GM23338 (cell line): ENCODE data around the gene PDE4B. TPM values are rescaled to one million over a fixed set of nuclear protein-coding genes. Genes with fewer than 3 reads are reported as not detected.
A peak's percentile ranks its signal among the peaks of the same experiment; 100 is the strongest.

Source experiments
- ATAC-seq: fragments of 200-7000 bp; cut with Tn5 transposase; 3 replicates; pipeline ENCODE4 v1.9.1; 2020
- DNase-seq: peaks from one replicate; pipeline ENCODE4 v3.0.0-alpha.2; 2015; ENCODE audit warnings: low spot score
- H2AFZ ChIP-seq: fragments of 200-600 bp; sonication (generic); 2 replicates; pipeline ENCODE4 v1.8.0; 2016; ENCODE audit warnings: antibody characterized with exemption, mild to moderate bottlenecking, moderate library complexity
- H3F3A ChIP-seq: fragments of 200-600 bp; sonication (generic); replicated peaks from 2 replicates; pipeline ENCODE4 v1.8.0; 2017; ENCODE audit warnings: antibody characterized with exemption, mixed run types, low read depth
- H3K27ac ChIP-seq: fragments of 200-600 bp; sonication (generic); 2 replicates; pipeline ENCODE4 v1.6.1; 2016; ENCODE audit warnings: low read depth
- H3K27me3 ChIP-seq: fragments of 200-600 bp; sonication (generic); 2 replicates; pipeline ENCODE4 v1.8.0; 2016; ENCODE audit warnings: mild to moderate bottlenecking, mixed run types, moderate library complexity; ENCODE audit not compliant: insufficient read depth
- H3K36me3 ChIP-seq: fragments of 200-600 bp; sonication (generic); 2 replicates; pipeline ENCODE4 v1.8.0; 2016; ENCODE audit warnings: mild to moderate bottlenecking; ENCODE audit not compliant: insufficient read depth
- H3K4me1 ChIP-seq: fragments of 200-600 bp; sonication (generic); 2 replicates; pipeline ENCODE4 v1.8.0; 2016; ENCODE audit warnings: mild to moderate bottlenecking, moderate library complexity; ENCODE audit not compliant: insufficient read depth
- H3K4me2 ChIP-seq: fragments of 200-600 bp; sonication (generic); 2 replicates; pipeline ENCODE4 v1.7.1; 2017; ENCODE audit warnings: mixed run types
- H3K4me3 ChIP-seq: fragments of 200-600 bp; sonication (generic); 2 replicates; pipeline ENCODE4 v1.6.1; 2016; ENCODE audit warnings: mixed run types
- H3K79me2 ChIP-seq: fragments of 200-600 bp; sonication (generic); replicated peaks from 2 replicates; pipeline ENCODE4 v1.8.0; 2017; ENCODE audit warnings: mild to moderate bottlenecking; ENCODE audit not compliant: insufficient read depth
- H3K9me2 ChIP-seq: fragments of 200-600 bp; sonication (generic); 2 replicates; pipeline ENCODE4 v1.8.0; 2017; ENCODE audit not compliant: insufficient read depth
- H4K20me1 ChIP-seq: fragments of 200-600 bp; sonication (generic); replicated peaks from 2 replicates; pipeline ENCODE4 v1.8.0; 2017; ENCODE audit warnings: mild to moderate bottlenecking; ENCODE audit not compliant: insufficient read depth
- H3K27ac Mint-ChIP-seq: 2 replicates; pipeline ENCODE4 v1.8.0; 2020; ENCODE audit warnings: inconsistent platforms, mild to moderate bottlenecking, moderate library complexity, mixed read lengths
- H3K27me3 Mint-ChIP-seq: 3 replicates; pipeline ENCODE4 v1.8.0; 2022; ENCODE audit warnings: low read depth, mild to moderate bottlenecking, moderate library complexity, mixed read lengths, inconsistent platforms; ENCODE audit not compliant: insufficient read depth, poor library complexity
- H3K36me3 Mint-ChIP-seq: 3 replicates; pipeline ENCODE4 v1.8.0; 2021; ENCODE audit warnings: low read depth, mild to moderate bottlenecking, inconsistent platforms, moderate library complexity, mixed read lengths
- H3K4me1 Mint-ChIP-seq: 3 replicates; pipeline ENCODE4 v1.8.0; 2020; ENCODE audit warnings: mild to moderate bottlenecking, inconsistent platforms, mixed read lengths
- H3K4me3 Mint-ChIP-seq: 3 replicates; pipeline ENCODE4 v1.8.0; 2021; ENCODE audit warnings: moderate library complexity, mild to moderate bottlenecking, inconsistent platforms, mixed read lengths
- H3K9me3 Mint-ChIP-seq: 3 replicates; pipeline ENCODE4 v1.8.0; 2020; ENCODE audit warnings: moderate library complexity, mild to moderate bottlenecking, inconsistent platforms, mixed read lengths
- CREB1 ChIP-seq: fragments of 250-450 bp; sonication (Bioruptor Pico); IDR thresholded peaks from 2 replicates; pipeline ENCODE4 v1.5.0; 2020; ENCODE audit warnings: low read depth, mild to moderate bottlenecking, moderate library complexity
- ETS1 ChIP-seq: IDR thresholded peaks from 2 replicates; pipeline ENCODE4 v1.6.1; 2016; ENCODE audit warnings: antibody characterized with exemption
- EZH2 ChIP-seq: fragments of 200-600 bp; sonication (generic); IDR thresholded peaks from one replicate; pipeline ENCODE4 v1.8.0; 2017; ENCODE audit warnings: antibody characterized with exemption, mild to moderate bottlenecking, low read depth; ENCODE audit not compliant: unreplicated experiment
- EZH2phosphoT487 ChIP-seq: fragments of 200-600 bp; sonication (generic); IDR thresholded peaks from one replicate; pipeline ENCODE4 v1.8.1; 2018; ENCODE audit warnings: antibody characterized with exemption; ENCODE audit not compliant: unreplicated experiment
- JUNB ChIP-seq: IDR thresholded peaks from one replicate; pipeline ENCODE4 v1.6.1; 2016; ENCODE audit warnings: antibody characterized with exemption; ENCODE audit not compliant: unreplicated experiment
- NANOG ChIP-seq: IDR thresholded peaks from 2 replicates; pipeline ENCODE4 v1.6.1; 2016; ENCODE audit warnings: antibody characterized with exemption, borderline replicate concordance
- POLR2AphosphoS5 ChIP-seq: IDR thresholded peaks from 2 replicates; pipeline ENCODE4 v1.6.1; 2016; ENCODE audit warnings: antibody characterized with exemption, low read depth
- REST ChIP-seq: IDR thresholded peaks from one replicate; pipeline ENCODE4 v1.6.1; 2018; ENCODE audit warnings: antibody characterized with exemption; ENCODE audit not compliant: unreplicated experiment
- STAT1 ChIP-seq: IDR thresholded peaks from one replicate; pipeline ENCODE4 v1.6.1; 2016; ENCODE audit warnings: antibody characterized with exemption; ENCODE audit not compliant: unreplicated experiment
- ZNF114 ChIP-seq: fragments of 250-450 bp; sonication (Bioruptor Pico); IDR thresholded peaks from 2 replicates; pipeline ENCODE4 v1.5.0; 2020; ENCODE audit warnings: mild to moderate bottlenecking, moderate library complexity
- ZNF331 ChIP-seq: fragments of 250-450 bp; sonication (Bioruptor Pico); IDR thresholded peaks from 2 replicates; pipeline ENCODE4 v1.5.0; 2020; ENCODE audit warnings: low read depth, mild to moderate bottlenecking, moderate library complexity
- ZNF462 ChIP-seq: fragments of 250-450 bp; sonication (Bioruptor Pico); IDR thresholded peaks from 2 replicates; pipeline ENCODE4 v1.5.0; 2020; ENCODE audit warnings: mild to moderate bottlenecking, moderate library complexity
- polyA plus RNA-seq: library from polyadenylated mRNA; unstranded; fragments of >200 nt; fragmentation: Nextera tagmentation; extraction: Ambion mirVana; gene quantifications from 2 replicates; pipeline ENCODE4 v1.2.1, GENCODE V29; 2016
- total RNA-seq: library from RNA; depleted of rRNA; stranded (reverse); fragments of >200 nt; shearing (Covaris generic); gene quantifications from 2 replicates; pipeline ENCODE4 v1.2.3, GENCODE V29; 2014
- TF ChIP-seq, protein P1 (sequence below), 2 experiments: fragments of 200-600 bp in 1 of 2; sonication (generic) in 1 of 2; conservative IDR thresholded peaks; 2 replicates each; pipeline versions ENCODE4 v1.5.1 to v1.6.1; 2016 to 2017; ENCODE audit warnings: antibody characterized with exemption in 2 of 2, low read depth in 2 of 2, mild to moderate bottlenecking in 2 of 2, moderate library complexity in 1 of 2

PDE4B gene
- total and polyA plus RNA-seq, 2 experiments from 2014 or later, result 14.0 to 25.6 TPM

DNA sequence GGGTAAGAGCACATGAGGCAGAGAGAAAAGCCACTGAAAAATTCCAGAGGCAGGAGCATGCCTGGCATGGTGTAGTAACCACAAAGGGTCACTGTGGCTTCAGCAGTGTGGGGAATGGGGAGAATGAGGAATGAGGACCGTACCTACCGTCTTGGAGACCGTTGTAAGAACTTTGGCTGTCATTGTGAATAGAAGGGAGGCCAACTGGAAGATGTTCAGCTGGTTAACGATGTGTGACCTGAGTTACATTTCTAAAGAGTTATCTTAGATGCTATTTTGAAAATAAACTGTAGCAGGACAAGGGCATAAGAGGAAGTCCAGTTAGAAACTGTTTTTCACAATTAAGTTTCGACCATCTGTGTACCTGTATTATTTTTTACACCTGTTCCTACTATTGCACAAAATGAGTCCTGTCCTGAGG lies 375.8 kb downstream of the PDE4B start:
- no peak overlapping the region; the same call in 1 of the 2 replicates for H3K27ac Mint-ChIP-seq
- Histone ChIP-seq H4K20me1 (no peaks in the 10 kb centered on the region), H3K4me1 (no peaks in the 10 kb centered on the region), H3K4me3 (no peak overlapping the region), H3K27me3 (no peaks in the 10 kb centered on the region), H3K36me3 (no peaks in the 10 kb centered on the region), H3K79me2 (no peaks in the 10 kb centered on the region), H3F3A (no peaks in the 10 kb centered on the region), H2AFZ (no peak overlapping the region), H3K4me2 (no peak overlapping the region), H3K27ac (no peak overlapping the region), H3K9me2 (no peaks in the 10 kb centered on the region)
- H3K9me3 Mint-ChIP-seq, result no peaks in the 10 kb centered on the region
- ATAC-seq, result peak; percentile 35; the same call in 1 of the 3 replicates
- TF ChIP-seq ZNF462 (CRISPR knock-in tag) (no peak), ZNF331 (CRISPR knock-in tag) (no peak), CREB1 (CRISPR knock-in tag) (no peak), NANOG (no peak), EZH2 (no peak), ETS1 (no peak), POLR2AphosphoS5 (no peak), JUNB (no peak), REST (no peak), EZH2phosphoT487 (no peak), STAT1 (no peak), ZNF114 (no peak)
- TF ChIP-seq, protein P1, sequence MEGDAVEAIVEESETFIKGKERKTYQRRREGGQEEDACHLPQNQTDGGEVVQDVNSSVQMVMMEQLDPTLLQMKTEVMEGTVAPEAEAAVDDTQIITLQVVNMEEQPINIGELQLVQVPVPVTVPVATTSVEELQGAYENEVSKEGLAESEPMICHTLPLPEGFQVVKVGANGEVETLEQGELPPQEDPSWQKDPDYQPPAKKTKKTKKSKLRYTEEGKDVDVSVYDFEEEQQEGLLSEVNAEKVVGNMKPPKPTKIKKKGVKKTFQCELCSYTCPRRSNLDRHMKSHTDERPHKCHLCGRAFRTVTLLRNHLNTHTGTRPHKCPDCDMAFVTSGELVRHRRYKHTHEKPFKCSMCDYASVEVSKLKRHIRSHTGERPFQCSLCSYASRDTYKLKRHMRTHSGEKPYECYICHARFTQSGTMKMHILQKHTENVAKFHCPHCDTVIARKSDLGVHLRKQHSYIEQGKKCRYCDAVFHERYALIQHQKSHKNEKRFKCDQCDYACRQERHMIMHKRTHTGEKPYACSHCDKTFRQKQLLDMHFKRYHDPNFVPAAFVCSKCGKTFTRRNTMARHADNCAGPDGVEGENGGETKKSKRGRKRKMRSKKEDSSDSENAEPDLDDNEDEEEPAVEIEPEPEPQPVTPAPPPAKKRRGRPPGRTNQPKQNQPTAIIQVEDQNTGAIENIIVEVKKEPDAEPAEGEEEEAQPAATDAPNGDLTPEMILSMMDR (conservative IDR thresholded peaks at IDR 0.05; ENCODE audit: low read depth in 2 of 2), result no peak; a peak in 1 of 4 replicates
- peak; percentile 3 for DNase-seq
- H3K27me3 Mint-ChIP-seq, result no peaks in the 10 kb centered on the region
- no peaks in the 10 kb centered on the region for H3K36me3 Mint-ChIP-seq
- H3K4me1 Mint-ChIP-seq, result no peaks in the 10 kb centered on the region; the same call in 1 of the 3 replicates
- no peak overlapping the region for H3K4me3 Mint-ChIP-seq
